NCI-H774 (cell line): ENCODE measurements around the gene ZNF827.
A peak's percentile ranks its signal among the peaks of the same experiment; 100 is the strongest.

Source experiments
- DNase-seq: peaks from one replicate; lab custom pipeline; 2025; lab: John Stamatoyannopoulos, UW

The ZNF827 gene

GRCh38 chr4:145757188-145757587 is 181.4 kb downstream of the ZNF827 start:
- DNase-seq, result no peak

GRCh38 chr4:145756244-145756643 is 182.4 kb downstream of the ZNF827 start:
- DNase-seq, result no peak

GRCh38 chr4:145755802-145756201 is 182.8 kb downstream of the ZNF827 start:
- DNase-seq, result no peak

GRCh38 chr4:145743641-145744040 is 195.0 kb downstream of the ZNF827 start:
- no peak for DNase-seq

- no peak for DNase-seq
Observed at GRCh38 chr4:145740806-145741205, 197.8 kb downstream of the ZNF827 start.

- no peak for DNase-seq
Observed at GRCh38 chr4:145739845-145740244, 198.8 kb downstream of the ZNF827 start.

GRCh38 chr4:145736241-145736831 is 202.3 kb downstream of the ZNF827 start:
- DNase-seq, result no peak

- DNase-seq, result no peak
Observed at GRCh38 chr4:145735827-145736226, 202.8 kb downstream of the ZNF827 start.

- DNase-seq, result no peak
Observed at GRCh38 chr4:145735347-145735675, 203.3 kb downstream of the ZNF827 start.

GRCh38 chr4:145734576-145735346 is 203.9 kb downstream of the ZNF827 start:
- DNase-seq, result no peak

- DNase-seq, result no peak
Observed at GRCh38 chr4:145734031-145734430, 204.6 kb downstream of the ZNF827 start.

- peak; percentile 72 for DNase-seq
Observed at GRCh38 chr4:145732895-145733880, 205.4 kb downstream of the ZNF827 start.

- no peak for DNase-seq
Observed at GRCh38 chr4:145732001-145732815, 206.4 kb downstream of the ZNF827 start.

GRCh38 chr4:145731028-145731427 is 207.6 kb downstream of the ZNF827 start:
- DNase-seq, result no peak

- DNase-seq, result no peak
Observed at GRCh38 chr4:145730026-145730425, 208.6 kb downstream of the ZNF827 start.

GRCh38 chr4:145723336-145723735 is 215.3 kb downstream of the ZNF827 start:
- no peak for DNase-seq

- DNase-seq, result no peak
Observed at GRCh38 chr4:145722561-145722960, 216.1 kb downstream of the ZNF827 start.

- no peak for DNase-seq
Observed at GRCh38 chr4:145720656-145721055, 218.0 kb downstream of the ZNF827 start.

- DNase-seq, result no peak
Observed at GRCh38 chr4:145719752-145720624, 218.6 kb downstream of the ZNF827 start.

GRCh38 chr4:145716661-145717200 is 221.9 kb downstream of the ZNF827 start:
- no peak for DNase-seq
